Ascending aorta (tissue), 2 donors: Measurements from ENCODE around the gene NTNG2. TPM values are rescaled to one million over a fixed set of nuclear protein-coding genes. Genes with fewer than 3 reads are reported as not detected.

ENCODE experiments used
- DNase-seq, 2 donors: peaks; one replicate each; pipeline ENCODE4 v3.0.0-alpha.2; 2019; ENCODE audit warnings: low spot score in 2 of 2
- H3K27ac ChIP-seq, 2 donors: fragments of 200-600 bp; sonication (generic); one replicate each; pipeline ENCODE4 v1.5.1; 2016 to 2017; ENCODE audit warnings: mild to moderate bottlenecking in 1 of 2
- H3K27me3 ChIP-seq: fragments of 200-600 bp; sonication (generic); one replicate; pipeline ENCODE4 v1.5.1; 2017
- H3K36me3 ChIP-seq, 2 donors: fragments of 200-600 bp; sonication (generic); one replicate each; pipeline ENCODE4 v1.5.1; 2016
- H3K4me1 ChIP-seq, 2 donors: fragments of 200-600 bp; sonication (generic); one replicate each; pipeline ENCODE4 v1.5.1; 2016 to 2017; ENCODE audit warnings: mild to moderate bottlenecking in 1 of 2
- H3K4me3 ChIP-seq, 2 donors: fragments of 200-600 bp; sonication (generic); one replicate each; pipeline ENCODE4 v1.5.1; 2016 to 2017; ENCODE audit warnings: mild to moderate bottlenecking in 1 of 2
- H3K9me3 ChIP-seq, 2 donors: fragments of 200-600 bp; sonication (generic); one replicate each; pipeline ENCODE4 v1.5.1; 2016
- intact Hi-C: fragments of 100-400 bp; cut with DNase I; formaldehyde crosslinking; loops from one replicate; pipeline ENCODE4 v1.15.1; 2023
- total RNA-seq: library from RNA; depleted of rRNA; stranded (reverse); fragments of >200 nt; gene quantifications from one replicate; pipeline ENCODE4 v1.1.0, GENCODE V29; 2016
- TF ChIP-seq, protein P1 (sequence below), 3 experiments: fragments of 200-600 bp in 2 of 3; fragments of 450-650 bp in 1 of 3; sonication (generic) in 2 of 3; IDR thresholded peaks; one replicate each; pipeline ENCODE4 v1.5.1; 2016 to 2019; ENCODE audit warnings: antibody characterized with exemption in 3 of 3, mild to moderate bottlenecking in 1 of 3, moderate library complexity in 1 of 3

The NTNG2 gene
- total RNA-seq, 1 donor from 2014 or later, result 5.9 TPM

DNA sequence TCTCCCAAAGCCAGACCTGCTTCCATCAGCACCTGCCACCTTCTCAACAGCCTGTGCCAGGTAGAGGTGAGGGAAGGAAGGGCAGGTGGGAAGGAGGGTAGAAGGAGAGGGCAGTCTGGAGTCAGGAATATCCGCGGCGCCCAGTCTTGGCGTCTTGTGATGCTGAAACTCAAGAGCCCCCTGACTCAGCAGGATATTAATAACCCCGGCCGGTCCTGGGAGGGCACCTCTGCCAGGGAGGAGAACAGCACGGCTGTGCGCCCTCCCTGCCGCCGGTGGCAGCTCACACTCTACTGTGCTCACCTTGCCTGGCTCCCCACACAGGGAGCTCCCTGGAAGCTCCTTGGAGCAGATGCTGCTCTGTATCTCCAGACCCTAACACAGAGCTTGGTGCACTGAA is 11.6 kb upstream of the NTNG2 start:
- no peaks in the 10 kb centered on the region for H3K27me3 ChIP-seq
- H3K27ac ChIP-seq, result no peak overlapping the region
- TF ChIP-seq, protein P1, sequence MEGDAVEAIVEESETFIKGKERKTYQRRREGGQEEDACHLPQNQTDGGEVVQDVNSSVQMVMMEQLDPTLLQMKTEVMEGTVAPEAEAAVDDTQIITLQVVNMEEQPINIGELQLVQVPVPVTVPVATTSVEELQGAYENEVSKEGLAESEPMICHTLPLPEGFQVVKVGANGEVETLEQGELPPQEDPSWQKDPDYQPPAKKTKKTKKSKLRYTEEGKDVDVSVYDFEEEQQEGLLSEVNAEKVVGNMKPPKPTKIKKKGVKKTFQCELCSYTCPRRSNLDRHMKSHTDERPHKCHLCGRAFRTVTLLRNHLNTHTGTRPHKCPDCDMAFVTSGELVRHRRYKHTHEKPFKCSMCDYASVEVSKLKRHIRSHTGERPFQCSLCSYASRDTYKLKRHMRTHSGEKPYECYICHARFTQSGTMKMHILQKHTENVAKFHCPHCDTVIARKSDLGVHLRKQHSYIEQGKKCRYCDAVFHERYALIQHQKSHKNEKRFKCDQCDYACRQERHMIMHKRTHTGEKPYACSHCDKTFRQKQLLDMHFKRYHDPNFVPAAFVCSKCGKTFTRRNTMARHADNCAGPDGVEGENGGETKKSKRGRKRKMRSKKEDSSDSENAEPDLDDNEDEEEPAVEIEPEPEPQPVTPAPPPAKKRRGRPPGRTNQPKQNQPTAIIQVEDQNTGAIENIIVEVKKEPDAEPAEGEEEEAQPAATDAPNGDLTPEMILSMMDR (IDR thresholded peaks at IDR 0.05), result no peak
- no peaks in the 10 kb centered on the region for H3K36me3 ChIP-seq
- DNase-seq, result no peak
- no peaks in the 10 kb centered on the region for H3K9me3 ChIP-seq
- intact Hi-C loops, result no loop called here
- H3K4me1 ChIP-seq, result no peaks in the 10 kb centered on the region
- no peak overlapping the region for H3K4me3 ChIP-seq

DNA sequence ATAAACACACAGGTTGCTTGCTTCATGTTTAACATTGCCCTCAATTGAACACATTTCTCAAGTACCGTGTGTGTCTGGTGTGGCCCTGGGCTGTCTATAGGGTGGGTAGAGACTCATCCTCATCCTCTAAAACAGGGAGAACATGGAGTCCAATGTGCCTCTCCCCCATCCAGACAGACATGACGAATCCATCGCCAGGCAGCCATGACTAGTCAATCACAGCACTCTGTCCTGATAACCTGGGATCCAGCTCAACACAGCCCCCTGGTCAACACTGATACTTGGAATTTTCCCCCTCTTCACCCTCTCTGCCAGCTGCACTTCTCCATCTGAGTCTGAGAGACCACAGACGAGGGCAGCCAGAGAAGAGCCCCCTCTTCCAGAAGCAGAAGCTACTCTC is 10.7 kb upstream of the NTNG2 start:
- no peaks in the 10 kb centered on the region for H3K27me3 ChIP-seq
- H3K9me3 ChIP-seq, result no peaks in the 10 kb centered on the region
- TF ChIP-seq, protein P1 (IDR thresholded peaks at IDR 0.05), result no peak
- no peaks in the 10 kb centered on the region for H3K36me3 ChIP-seq
- H3K4me3 ChIP-seq, result no peak overlapping the region
- no peaks in the 10 kb centered on the region for H3K4me1 ChIP-seq
- intact Hi-C loops, result no loop called here
- no peak for DNase-seq
- no peak overlapping the region for H3K27ac ChIP-seq

DNA sequence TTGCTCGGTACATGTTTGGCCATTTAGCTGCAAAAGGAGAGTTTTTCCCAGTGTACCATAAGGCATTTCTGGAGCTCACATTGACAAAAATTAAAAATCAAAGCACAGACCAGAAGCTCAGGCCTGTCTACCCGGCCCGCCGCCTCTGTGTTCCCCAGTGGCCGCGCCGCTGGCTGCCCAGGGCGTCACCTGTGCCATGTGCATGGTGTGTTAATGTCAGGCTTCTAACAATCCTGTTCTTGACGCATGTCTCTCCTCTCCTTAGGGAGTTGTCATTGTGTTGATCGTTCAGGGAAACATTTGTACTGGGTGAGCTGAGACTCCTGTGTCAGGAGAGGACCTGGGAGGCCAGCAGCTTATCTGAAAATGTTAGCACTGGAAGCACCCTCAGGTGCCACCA is 9.6 kb upstream of the NTNG2 start:
- no peaks in the 10 kb centered on the region for H3K9me3 ChIP-seq
- H3K27me3 ChIP-seq, result no peaks in the 10 kb centered on the region
- H3K4me3 ChIP-seq, result no peak overlapping the region
- DNase-seq, result no peak
- no peaks in the 10 kb centered on the region for H3K4me1 ChIP-seq
- H3K36me3 ChIP-seq, result no peaks in the 10 kb centered on the region
- no peak overlapping the region for H3K27ac ChIP-seq
- TF ChIP-seq, protein P1 (IDR thresholded peaks at IDR 0.05), result no peak
- intact Hi-C loops, result no loop called here

DNA sequence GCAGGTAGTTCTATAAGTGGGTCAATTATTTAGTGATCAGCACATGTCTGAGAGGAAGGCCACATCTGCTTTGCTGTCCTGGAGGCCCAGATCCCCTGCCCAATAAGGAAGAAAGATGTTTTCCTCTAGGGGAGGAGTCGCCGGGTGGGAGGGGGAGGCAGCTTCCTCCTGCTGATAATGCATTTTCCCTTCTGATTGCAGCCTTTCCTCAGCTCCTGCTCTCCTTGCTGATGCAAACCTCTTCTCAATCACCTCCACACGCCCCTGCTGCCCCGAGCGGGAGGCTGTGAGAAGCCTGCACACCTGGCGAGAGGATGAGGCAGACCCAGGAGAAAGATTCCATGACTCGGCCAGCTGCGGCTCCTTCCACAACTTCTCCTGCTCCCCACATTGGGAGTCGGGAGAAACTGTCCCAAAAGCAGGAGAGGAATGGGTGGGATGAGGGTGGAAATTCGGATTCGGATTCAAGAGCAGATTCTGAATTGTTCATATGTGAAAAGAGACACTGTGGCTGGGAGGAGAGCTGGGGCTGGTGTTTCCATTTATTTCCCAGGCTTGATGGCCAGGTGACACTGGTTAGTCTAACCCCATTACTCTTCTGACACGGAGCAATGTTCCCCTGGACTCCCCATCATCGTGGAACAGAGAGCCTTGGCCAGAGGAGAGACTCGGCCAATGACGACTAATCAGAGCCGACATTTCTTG is 6.8 kb upstream of the NTNG2 start:
- Histone ChIP-seq H3K36me3 (no peaks in the 10 kb centered on the region), H3K4me1 (no peaks in the 10 kb centered on the region), H3K27me3 (peaks cover 3% of the 10 kb centered on the region), H3K9me3 (no peaks in the 10 kb centered on the region), H3K4me3 (no peak overlapping the region), H3K27ac (no peak overlapping the region)
- no peak for DNase-seq
- TF ChIP-seq, protein P1 (IDR thresholded peaks at IDR 0.05), result no peak
- intact Hi-C loops, result no loop called here

DNA sequence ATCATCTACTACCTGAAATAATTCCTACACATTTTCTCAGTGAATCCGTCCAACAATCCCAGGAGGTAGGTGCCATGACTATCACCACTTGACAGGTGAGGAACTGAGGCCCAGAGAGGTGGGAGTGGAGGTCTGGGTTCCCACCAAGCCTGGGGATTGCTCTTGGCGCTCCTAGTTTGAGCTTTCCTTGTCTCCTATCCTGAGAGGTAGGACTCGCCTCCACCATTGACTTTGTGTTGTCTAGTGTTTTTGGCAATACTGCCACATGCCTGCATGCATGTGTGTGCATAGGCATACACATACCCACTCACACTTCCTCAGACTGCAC is 6.3 kb upstream of the NTNG2 start:
- Histone ChIP-seq H3K9me3 (no peaks in the 10 kb centered on the region), H3K27me3 (peaks cover 4% of the 10 kb centered on the region), H3K4me3 (no peak overlapping the region), H3K36me3 (no peaks in the 10 kb centered on the region), H3K27ac (no peak overlapping the region), H3K4me1 (no peaks in the 10 kb centered on the region)
- TF ChIP-seq, protein P1 (IDR thresholded peaks at IDR 0.05), result no peak
- intact Hi-C loops, result no loop called here
- DNase-seq, result no peak

DNA sequence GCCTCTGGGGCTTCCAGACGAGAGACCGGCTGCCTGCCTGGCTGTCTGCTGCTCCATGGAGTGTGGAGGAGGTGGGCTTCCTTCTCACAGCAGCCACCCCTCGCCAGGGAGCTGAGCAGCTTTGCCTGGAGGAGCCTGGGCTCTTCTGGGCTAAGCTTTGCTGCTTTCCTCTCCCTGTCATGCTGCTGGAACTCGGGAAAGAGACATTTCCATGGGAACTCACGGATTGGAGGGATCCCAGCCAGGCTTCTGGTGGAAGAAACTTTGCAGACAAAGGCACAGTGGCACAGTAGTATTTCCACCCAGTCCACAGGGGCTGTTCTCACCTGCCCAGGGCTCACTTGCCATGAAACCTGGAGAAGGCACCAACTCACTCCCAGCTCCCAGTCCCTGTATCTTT is 5.6 kb upstream of the NTNG2 start:
- no peak for DNase-seq
- intact Hi-C loops, result no loop called here
- Histone ChIP-seq H3K27ac (no peak overlapping the region), H3K36me3 (no peaks in the 10 kb centered on the region), H3K27me3 (peaks cover 8% of the 10 kb centered on the region), H3K9me3 (no peaks in the 10 kb centered on the region), H3K4me3 (no peak overlapping the region), H3K4me1 (peaks cover 0 to 5% of the 10 kb centered on the region in 2 donors)
- TF ChIP-seq, protein P1 (IDR thresholded peaks at IDR 0.05), result no peak
